Osteocyte (in vitro differentiated cells): ENCODE measurements around the gene NOB1. TPM values are rescaled to one million over a fixed set of nuclear protein-coding genes. Genes with fewer than 3 reads are reported as not detected.

Source experiments
- DNase-seq: peaks from one replicate; pipeline ENCODE4 v3.0.0; 2021; ENCODE audit warnings: mixed read lengths; ENCODE audit not compliant: unreplicated experiment; ENCODE audit errors: extremely low spot score
- H3K27ac Mint-ChIP-seq: one replicate; pipeline ENCODE4 v1.8.0; 2021; ENCODE audit warnings: mild to moderate bottlenecking, mixed read lengths; ENCODE audit not compliant: unreplicated experiment
- H3K27me3 Mint-ChIP-seq: one replicate; pipeline ENCODE4 v1.8.0; 2021; ENCODE audit warnings: mixed read lengths; ENCODE audit not compliant: unreplicated experiment
- H3K36me3 Mint-ChIP-seq: one replicate; pipeline ENCODE4 v1.8.0; 2021; ENCODE audit warnings: mixed read lengths; ENCODE audit not compliant: unreplicated experiment
- H3K4me1 Mint-ChIP-seq: one replicate; pipeline ENCODE4 v1.8.0; 2021; ENCODE audit warnings: mixed read lengths; ENCODE audit not compliant: unreplicated experiment
- H3K4me3 Mint-ChIP-seq: one replicate; pipeline ENCODE4 v1.8.0; 2021; ENCODE audit warnings: mild to moderate bottlenecking, moderate library complexity, mixed read lengths; ENCODE audit not compliant: unreplicated experiment
- H3K9me3 Mint-ChIP-seq: one replicate; pipeline ENCODE4 v1.8.0; 2021; ENCODE audit warnings: mixed read lengths; ENCODE audit not compliant: unreplicated experiment
- total RNA-seq: library from RNA; stranded (reverse); gene quantifications from 2 replicates; pipeline ENCODE4 v1.2.1, GENCODE V29; 2021
- TF ChIP-seq, protein P1 (sequence below): fragments of 200-600 bp; sonication (generic); IDR thresholded peaks from 2 replicates; pipeline ENCODE4 v1.5.0; 2021; ENCODE audit warnings: antibody characterized with exemption, mild to moderate bottlenecking, moderate library complexity

NOB1 gene
- total RNA-seq, 1 donor from 2014 or later = 43.3 TPM

DNA sequence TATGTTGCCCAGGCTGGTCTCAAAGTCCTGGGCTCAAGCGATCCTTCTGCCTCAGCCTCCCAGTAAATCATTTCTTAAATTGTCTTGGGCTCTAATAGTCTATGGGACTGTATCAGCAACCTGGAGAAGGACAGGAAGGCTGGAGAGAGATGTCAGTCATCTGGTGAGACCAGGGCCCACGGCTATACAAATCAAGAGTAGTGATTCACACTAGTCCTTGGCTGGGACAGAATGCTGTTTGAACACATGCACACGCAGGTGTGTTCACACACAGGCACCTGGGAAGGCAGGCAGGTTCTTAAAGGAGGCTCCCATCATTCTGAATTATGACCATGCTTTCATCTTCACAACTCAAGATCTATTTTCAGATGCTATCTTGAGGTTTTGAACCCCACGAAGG is 42.4 kb downstream of the NOB1 start:
- peak; percentile 48 for DNase-seq
- peaks cover 4% of the 10 kb centered on the region for H3K4me1 Mint-ChIP-seq
- H3K9me3 Mint-ChIP-seq = no peaks in the 10 kb centered on the region
- no peak overlapping the region for H3K27ac Mint-ChIP-seq
- no peak overlapping the region for H3K4me3 Mint-ChIP-seq
- TF ChIP-seq, protein P1, sequence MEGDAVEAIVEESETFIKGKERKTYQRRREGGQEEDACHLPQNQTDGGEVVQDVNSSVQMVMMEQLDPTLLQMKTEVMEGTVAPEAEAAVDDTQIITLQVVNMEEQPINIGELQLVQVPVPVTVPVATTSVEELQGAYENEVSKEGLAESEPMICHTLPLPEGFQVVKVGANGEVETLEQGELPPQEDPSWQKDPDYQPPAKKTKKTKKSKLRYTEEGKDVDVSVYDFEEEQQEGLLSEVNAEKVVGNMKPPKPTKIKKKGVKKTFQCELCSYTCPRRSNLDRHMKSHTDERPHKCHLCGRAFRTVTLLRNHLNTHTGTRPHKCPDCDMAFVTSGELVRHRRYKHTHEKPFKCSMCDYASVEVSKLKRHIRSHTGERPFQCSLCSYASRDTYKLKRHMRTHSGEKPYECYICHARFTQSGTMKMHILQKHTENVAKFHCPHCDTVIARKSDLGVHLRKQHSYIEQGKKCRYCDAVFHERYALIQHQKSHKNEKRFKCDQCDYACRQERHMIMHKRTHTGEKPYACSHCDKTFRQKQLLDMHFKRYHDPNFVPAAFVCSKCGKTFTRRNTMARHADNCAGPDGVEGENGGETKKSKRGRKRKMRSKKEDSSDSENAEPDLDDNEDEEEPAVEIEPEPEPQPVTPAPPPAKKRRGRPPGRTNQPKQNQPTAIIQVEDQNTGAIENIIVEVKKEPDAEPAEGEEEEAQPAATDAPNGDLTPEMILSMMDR = no peak
- peaks cover 49% of the 10 kb centered on the region for H3K36me3 Mint-ChIP-seq
- no peaks in the 10 kb centered on the region for H3K27me3 Mint-ChIP-seq

DNA sequence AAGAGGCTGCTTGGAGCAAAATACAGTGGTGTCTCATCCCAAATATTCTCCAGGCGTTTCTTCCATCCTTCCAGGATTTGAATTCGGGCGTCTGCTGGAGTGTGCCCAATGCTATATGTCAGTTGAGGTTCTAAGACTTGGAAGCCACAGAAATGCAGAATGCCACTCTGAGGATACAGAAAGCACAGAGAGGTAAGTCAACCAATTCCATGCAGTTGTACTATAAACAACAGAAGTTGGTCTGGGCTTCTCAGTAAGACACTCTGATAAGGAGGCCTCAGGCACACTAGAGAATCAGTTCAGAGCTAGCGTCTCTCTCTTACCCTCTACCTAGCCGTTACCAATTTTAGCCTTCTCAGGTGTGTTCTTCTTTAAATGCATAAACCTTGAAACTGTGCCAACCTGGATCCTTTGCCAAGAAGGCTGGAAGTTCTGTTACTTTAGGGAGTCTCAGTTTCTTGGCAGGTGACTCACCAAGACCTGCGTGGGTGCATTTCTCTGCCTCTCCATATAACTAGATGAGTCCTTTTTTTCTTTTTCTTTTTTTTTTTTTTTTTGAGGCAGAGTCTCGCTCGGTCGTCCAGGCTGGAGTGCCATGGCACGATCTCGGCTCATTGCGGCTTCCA is 43.5 kb downstream of the NOB1 start:
- Mint-ChIP-seq H3K27me3 (no peaks in the 10 kb centered on the region), H3K4me3 (no peak overlapping the region), H3K4me1 (peaks cover 6% of the 10 kb centered on the region), H3K36me3 (peaks cover 48% of the 10 kb centered on the region), H3K9me3 (no peaks in the 10 kb centered on the region), H3K27ac (peak overlapping the region; percentile 45)
- DNase-seq = peak; percentile 23
- TF ChIP-seq, protein P1 = no peak

DNA sequence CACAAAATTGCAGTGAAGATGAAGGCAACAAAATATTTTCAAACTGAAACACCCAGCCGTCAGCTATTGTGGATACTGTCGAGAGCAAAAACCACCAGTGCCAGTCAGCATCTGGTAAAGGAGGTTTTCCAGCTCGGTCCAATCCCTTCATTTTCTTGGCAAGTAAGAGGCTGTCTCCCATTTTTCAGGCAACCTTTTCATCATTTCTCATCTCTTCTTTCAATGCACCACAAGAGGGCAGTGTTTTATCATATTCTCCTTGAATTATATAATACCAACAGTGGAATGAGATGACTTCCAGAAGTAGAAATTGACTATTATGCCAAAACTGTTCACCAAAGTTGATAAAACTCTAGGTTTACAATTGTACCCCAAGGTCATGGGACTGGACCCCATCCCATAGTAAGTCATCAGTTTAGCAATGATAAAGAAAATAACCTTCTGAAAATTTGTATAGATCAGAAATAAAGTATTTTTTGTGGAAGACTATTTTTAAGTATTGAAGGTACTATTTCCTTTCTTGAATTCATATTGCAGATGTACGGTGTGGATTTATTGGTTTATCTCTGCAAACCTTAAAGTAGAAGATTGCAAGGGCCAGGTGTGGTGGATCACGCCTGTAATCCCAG is 45.2 kb downstream of the NOB1 start:
- Mint-ChIP-seq H3K4me1 (peaks cover 6% of the 10 kb centered on the region), H3K4me3 (no peak overlapping the region), H3K27ac (peak overlapping the region; percentile 24)

DNA sequence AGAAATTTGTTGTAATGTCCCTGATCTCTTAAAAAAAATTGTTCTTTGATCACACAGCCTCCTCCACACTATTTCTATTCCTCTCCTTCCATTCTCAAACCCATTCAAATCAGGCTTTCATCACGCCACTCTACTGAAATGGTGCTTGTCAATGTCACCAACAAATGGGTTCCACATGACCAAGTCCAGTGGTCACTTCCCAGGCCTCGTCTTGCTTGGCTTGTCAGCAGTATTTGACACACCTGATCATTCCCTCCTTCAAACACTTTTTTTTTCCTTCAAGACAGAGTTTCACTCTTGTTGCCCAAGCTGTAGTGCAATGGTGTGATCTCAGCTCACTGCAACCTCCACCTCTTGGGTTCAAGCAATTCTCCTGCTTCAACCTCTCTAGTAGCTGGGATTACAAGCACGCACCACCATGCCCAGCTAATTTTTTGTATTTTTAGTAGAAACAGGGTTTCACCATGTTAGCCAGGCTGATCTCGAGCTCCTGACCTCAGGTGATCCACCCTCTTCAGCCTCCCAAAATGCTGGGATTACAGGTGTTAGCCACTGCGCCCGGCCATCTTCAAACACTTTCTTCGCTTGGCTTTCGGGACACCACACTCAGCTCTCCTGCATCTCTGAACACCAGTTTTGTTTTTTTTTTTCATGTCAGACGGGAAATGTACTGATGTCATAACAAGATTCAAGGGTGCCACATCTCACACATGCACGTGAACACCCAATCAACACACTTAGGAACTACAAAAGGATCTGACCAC is 46.6 kb downstream of the NOB1 start:
- Mint-ChIP-seq H3K9me3 (no peaks in the 10 kb centered on the region), H3K36me3 (peaks cover 32% of the 10 kb centered on the region)

More for the DNA sequence above, 45.2 kb downstream of the NOB1 start:
- TF ChIP-seq, protein P1 = peak; percentile 75
- no peaks in the 10 kb centered on the region for H3K9me3 Mint-ChIP-seq
- DNase-seq = no peak
- peaks cover 37% of the 10 kb centered on the region for H3K36me3 Mint-ChIP-seq
- no peaks in the 10 kb centered on the region for H3K27me3 Mint-ChIP-seq

More for the DNA sequence above, 46.6 kb downstream of the NOB1 start:
- no peak overlapping the region for H3K4me3 Mint-ChIP-seq
- DNase-seq = peak; percentile 48
- H3K27ac Mint-ChIP-seq = peak overlapping the region; percentile 51
- TF ChIP-seq, protein P1 = no peak
- peaks cover 8% of the 10 kb centered on the region for H3K4me1 Mint-ChIP-seq
- H3K27me3 Mint-ChIP-seq = no peaks in the 10 kb centered on the region
